Left cardiac atrium (tissue), 4 donors: Measurements from ENCODE around the gene KIAA1217. TPM values are rescaled to one million over a fixed set of nuclear protein-coding genes. Genes with fewer than 3 reads are reported as not detected.
"Not testable (repeated sequence)": the region's sequence is repeated elsewhere in the genome, so short reads cannot be mapped to it uniquely, and the experiment has no call there.

ENCODE experiments used
- ATAC-seq, 2 donors: fragments of 200-7000 bp; cut with Tn5 transposase; one replicate each; pipeline ENCODE4 v1.9.1; 2020; ENCODE audit warnings: mild to moderate bottlenecking in 2 of 2, moderate library complexity in 2 of 2
- DNase-seq: peaks from one replicate; pipeline ENCODE4 v3.0.0-alpha.2; 2020
- intact Hi-C, 2 donors: fragments of 100-400 bp; cut with DNase I; formaldehyde crosslinking; loops; one replicate each; pipeline versions ENCODE4 v1.14.1 to v1.15.1; 2022 to 2023
- total RNA-seq, 2 donors: library from RNA; stranded (reverse); fragmentation: NEBNext Ultra II Directional; extraction: Animal tissue kit (Norgen Biotek cat#: 25700); gene quantifications; one replicate each; pipeline ENCODE4 v1.2.1, GENCODE V29; 2021
- donor health status: DM: no; HTN: yes; CAD: no.
- donor health status: DM: no; HTN: yes; CAD: no; lungs with severe emphysema.
- donor health status: DM: yes; HTN: yes; CAD: no.
- donor health status: Dilated cardiomyopathy.

Gene KIAA1217
- total RNA-seq, 2 donors from 2014 or later, result 19.5 to 32.6 TPM

DNA sequence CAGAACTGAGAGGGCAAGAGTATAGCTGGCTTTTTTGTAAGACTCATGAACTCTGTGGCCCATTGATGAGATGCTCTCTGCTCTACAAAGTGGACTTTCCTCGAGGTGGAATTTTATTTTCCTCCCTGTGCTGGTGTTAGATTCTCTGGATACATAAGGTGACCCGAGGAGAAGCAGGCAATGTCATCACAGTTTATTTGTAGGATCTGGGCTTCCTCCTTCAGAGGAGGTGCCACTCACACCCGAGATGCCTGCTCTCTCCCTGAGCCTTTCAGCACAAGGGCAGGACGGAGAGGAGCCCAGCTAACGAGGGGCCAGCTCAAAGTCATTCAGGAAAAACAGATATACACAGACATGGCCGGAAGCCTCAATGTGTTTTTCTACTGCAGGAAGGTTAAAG is 103.0 kb downstream of the KIAA1217 start:
- intact Hi-C loops, result no loop called here
- ATAC-seq (no peak), DNase-seq (no peak)

DNA sequence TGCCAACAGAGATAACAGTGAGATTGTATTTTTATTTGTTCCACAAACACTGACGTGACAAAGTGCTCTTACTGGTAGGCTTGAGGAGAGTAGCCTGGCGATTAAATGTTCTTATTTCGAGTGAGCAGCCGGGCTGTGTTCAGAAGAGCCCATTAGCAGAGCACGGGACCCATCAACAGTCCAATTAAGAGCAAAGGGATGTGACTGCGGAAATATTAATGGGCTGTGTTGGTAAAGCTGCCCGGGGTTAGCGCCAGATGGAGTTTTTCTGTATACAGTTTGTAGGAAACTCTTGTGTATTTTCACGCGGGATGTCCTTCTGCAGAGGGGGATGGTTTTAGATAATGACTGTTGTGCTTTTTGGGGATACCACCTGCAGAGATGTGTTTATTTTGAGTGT is 104.3 kb downstream of the KIAA1217 start:
- ATAC-seq, result no peak
- intact Hi-C loops, result no loop called here
- DNase-seq, result no peak

DNA sequence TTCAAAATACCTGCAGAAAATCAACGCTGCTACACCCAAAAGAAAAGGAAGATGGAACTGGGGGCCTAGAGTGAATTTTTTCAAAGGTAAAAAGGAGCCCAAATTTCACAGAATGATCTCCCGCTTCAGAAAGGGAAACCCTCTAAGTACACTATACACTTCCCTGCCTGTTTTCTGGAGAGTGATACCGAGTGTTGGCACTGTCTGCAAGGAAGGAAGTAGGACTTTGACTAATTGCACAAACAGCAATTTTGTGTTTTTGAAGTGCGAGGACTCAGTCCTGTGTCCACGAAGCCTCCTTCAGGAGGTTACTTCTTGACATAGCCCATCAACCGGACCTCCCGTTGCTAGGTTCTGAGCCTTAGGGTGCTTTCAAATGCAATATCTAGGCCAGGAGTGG is 106.3 kb downstream of the KIAA1217 start:
- no peak for ATAC-seq

DNA sequence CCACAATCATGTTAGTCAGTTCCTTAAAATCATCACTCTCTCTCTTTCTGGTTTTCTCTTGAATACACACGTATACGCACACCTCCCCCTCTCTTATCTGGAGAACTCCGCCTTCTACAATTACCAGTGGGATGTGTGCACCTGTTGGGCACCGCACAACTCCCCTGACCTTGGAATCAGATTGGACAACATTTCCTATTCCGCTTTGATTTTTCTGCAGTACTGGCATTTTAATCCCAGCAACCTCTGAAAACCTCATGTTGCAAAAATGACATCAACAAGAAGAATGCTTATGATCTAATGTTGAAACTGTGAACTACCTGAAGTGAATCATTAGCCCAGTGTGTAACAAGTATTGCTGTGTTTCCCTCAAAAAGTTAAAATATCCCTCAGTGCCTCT is 109.6 kb downstream of the KIAA1217 start:
- intact Hi-C loops, result no loop called here
- no peak for DNase-seq

More for the DNA sequence above, 106.3 kb downstream of the KIAA1217 start:
- intact Hi-C loops, result no loop called here
- no peak for DNase-seq

DNA sequence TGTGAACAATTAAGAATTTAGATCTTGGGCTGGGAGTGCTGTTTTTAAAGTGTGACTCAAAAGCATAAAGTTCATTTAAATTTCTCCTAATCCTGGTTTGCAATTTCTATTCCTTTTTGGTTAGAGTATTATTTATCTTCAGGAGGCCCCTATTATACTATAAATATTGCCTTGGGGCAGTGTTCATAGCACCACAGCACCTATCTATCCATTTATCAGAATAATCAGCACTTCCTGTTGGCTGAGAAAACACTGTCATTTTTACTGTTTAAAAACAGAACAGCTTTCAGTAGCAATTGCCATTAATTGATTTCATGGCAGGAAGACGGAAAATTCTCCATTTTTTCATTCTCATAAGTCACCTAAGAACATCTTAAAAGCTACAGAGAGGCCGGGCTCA is 111.4 kb downstream of the KIAA1217 start:
- ATAC-seq (no peak), DNase-seq (no peak)
- intact Hi-C loops, result no loop called here

More for the DNA sequence above, 109.6 kb downstream of the KIAA1217 start:
- ATAC-seq, result no peak

DNA sequence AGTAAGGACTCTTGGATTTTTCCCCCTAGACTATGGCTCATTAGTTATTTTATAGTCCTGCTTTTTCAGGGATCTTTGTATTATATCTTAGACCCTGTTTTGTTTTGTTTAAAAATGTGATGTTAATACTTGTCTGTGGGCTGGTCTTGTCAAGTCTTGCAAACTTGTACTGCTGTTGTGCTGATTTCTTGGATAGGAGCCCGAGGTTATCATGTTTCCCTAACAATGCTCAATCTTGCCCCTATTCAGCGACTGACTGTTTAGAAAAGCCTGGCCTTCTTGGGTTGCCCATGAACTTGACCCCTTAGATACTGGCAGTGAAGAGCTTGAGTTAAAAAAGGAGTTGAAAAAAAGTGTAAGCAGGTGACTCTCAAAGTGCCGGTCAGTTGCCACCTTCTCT is 115.7 kb downstream of the KIAA1217 start:
- DNase-seq (no peak), ATAC-seq (no peak)
- intact Hi-C loops, result no loop called here

DNA sequence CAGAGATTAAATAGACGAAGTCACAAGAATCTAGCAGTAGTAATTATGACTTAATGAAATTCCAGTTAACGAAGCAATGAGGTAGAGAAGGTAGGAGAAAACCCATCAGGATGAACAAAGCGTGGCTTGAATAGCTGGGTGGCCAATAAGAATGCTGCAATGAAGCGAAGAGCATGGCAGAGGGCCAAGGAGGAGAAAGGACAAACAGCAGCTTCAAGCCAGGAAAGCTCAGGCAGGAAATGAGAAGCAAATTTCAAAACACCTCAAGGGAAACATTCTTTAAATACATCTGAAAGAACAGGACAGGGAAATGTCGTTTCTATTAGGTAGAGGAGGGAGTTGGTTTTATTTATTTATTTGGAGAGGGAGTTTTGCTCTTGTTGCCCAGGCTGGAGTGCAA is 122.5 kb downstream of the KIAA1217 start:
- peak; percentile 58 for DNase-seq
- peak; percentile 40 to 78 for ATAC-seq
- intact Hi-C loops, result no loop called here

DNA sequence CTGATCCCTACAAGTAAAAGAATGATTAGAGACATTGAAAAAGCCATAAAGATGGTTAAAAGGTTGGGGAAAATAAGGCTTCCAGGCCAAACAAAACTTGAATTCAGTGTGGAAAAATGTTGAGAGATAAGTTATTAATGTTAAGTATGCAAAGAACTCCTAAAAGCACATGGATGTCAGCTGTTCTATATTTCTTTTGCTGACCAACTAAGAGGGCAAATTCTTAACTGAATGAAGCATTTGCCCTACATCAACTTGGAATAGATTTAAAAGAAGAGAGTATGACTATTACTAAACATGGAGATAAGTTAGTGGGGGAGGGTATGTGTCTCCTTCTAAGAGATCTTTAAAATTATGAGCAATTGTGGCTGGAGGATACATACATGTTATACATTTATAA is 124.8 kb downstream of the KIAA1217 start:
- peak in 1 of 2 donors; percentile 45 for ATAC-seq
- no peak for DNase-seq
- intact Hi-C loops, result no loop called here

DNA sequence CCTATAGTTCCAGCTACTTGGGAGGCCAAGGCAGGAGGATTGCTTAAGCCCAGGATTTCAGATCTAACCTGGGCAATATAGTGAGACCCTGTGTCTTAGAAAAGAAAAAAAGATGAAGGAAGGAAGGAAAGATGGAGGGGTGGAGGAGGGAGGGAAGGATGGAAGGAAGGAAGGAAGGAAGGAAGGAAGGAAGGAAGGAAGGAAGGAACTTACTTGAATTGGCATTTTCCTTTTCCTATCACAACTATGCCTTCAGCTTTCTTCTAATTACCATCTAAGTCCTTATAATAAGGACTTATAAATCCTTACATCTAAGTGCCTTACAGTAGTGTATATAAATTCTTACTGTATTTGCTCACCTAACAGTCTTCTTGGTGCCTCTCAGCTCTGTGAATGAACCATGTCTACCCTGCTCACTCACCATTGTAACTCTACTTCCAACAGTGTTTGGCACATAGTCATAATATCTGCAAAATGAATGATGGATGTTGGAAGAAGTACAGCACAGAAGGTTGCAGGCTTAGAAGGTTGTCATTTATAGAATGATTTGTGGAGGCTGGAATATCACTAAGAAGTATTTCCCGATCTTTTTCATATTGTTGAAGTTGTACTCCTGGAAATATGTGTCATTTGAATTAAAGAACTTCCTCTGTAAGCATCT is 125.5 kb downstream of the KIAA1217 start:
- intact Hi-C loops, result no loop called here
- no peak for DNase-seq
- ATAC-seq, result no peak

DNA sequence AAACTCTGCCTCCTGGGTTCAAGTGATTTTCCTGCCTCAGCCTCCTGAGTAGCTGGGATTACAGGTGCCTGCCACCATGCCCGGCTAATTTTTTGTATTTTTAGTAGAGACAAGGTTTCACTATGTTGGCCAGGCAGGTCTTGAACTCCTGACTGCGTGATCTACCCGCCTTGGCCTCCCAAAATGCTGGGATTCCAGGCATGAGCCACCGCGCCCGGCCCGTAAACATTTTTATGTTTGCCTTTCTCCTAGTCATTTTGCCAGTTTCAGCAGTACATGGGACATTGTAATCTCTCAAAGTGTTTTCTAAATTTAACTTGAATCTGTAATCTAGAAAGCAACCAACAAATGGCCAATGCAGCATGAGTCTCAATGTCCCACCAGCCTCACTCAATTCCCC is 128.8 kb downstream of the KIAA1217 start:
- intact Hi-C loops, DNase-seq, ATAC-seq: not testable (repeated sequence)

DNA sequence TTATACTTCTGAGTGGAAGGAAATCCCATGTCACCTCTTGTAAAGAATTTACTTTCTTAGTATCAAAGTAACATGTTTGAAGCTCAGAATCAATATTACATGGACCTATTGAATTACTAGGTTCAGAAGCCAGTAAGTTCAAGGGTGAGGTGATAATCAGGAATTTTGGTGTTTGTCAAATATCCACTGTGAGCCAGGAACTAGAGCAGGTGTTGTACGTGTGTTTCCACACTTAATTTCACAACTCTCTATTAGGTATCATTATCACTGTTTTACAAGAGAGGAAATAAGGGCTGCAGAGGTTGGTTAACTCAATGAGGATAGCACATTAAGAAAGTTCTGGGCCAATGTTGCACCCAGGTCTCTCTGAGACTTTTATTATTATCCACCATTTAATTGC is 130.4 kb downstream of the KIAA1217 start:
- intact Hi-C loops, result no loop called here
- ATAC-seq (no peak), DNase-seq (no peak)

DNA sequence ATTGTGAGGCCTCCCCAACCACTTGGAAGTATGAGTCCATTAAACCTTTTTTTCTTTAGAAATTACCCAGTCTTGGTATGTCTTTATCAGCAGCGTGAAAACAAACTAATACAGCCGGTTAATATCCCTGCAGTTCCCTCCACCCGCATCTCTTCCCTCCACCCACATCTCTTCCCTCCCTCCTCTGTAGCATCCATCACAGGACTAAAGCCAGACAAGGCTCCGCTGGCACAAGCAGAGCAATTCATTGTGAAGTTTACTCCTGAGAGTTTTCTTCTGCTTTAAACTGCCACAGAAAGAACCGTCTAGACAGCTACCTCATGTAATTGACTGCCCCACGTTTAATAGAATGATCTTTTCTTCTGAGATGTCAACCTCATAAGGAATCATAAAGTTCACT is 131.5 kb downstream of the KIAA1217 start:
- DNase-seq (no peak), ATAC-seq (peak in 1 of 2 donors; percentile 38)
- intact Hi-C loops, result no loop called here

DNA sequence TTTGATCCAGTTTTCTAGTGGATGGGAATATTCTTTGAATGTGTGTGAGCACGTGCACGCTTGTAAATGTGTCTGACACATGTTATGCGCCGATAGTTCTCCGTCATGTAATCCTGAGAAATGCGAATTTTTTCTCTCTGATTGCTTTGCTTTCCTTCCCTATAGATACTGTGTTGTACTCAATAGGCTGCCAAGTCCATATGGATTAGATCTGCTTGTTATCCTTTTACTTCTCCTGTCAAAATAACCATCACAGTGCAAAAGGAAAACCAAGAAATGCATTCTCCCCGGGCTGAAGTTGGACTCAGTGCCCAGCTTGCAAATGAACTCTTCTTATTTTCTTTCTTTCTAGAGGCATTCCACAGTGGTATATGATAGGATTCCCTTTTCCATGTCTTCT is 131.9 kb downstream of the KIAA1217 start:
- DNase-seq, result no peak
- ATAC-seq, result no peak
- intact Hi-C loops, result no loop called here

DNA sequence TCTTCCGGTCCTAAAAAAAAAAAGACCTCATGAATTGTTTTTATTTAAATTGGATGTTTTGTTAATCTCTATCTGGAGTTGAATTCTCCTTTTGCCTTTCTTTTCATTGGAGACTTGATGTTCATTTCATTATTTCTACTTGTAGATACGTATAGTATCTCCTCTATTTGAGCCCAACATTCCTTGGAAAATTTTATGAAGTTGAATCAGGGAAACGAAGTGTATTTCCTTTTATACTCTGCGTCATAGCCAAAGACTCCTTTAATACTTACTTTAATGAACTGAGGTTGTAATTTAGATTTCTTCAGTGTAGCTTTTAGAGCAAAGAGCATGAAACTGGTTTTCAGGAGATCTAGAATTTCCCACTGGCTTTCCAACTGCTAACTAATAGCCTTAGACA is 132.4 kb downstream of the KIAA1217 start:
- no peak for DNase-seq
- ATAC-seq, result no peak
- intact Hi-C loops, result no loop called here

DNA sequence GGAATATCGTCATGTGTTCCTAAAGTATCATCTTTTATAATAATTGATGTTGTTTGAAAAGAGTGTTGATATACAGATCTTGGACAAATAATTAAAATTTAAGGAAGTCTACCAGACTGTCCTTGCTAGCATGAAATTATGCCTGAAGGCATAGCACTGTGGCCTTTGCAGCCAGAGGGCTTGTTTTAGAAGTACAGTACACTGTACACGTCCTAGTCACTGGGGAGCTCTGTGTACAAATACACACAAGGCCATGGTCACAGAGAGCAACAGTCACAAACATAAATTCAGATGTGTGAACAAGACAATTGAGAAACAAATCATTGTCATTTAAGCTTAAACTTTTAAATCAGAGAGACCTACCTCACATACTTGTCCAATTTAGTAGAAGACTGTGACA is 133.0 kb downstream of the KIAA1217 start:
- DNase-seq, result no peak
- intact Hi-C loops, result no loop called here
- peak in 1 of 2 donors; percentile 28 for ATAC-seq

DNA sequence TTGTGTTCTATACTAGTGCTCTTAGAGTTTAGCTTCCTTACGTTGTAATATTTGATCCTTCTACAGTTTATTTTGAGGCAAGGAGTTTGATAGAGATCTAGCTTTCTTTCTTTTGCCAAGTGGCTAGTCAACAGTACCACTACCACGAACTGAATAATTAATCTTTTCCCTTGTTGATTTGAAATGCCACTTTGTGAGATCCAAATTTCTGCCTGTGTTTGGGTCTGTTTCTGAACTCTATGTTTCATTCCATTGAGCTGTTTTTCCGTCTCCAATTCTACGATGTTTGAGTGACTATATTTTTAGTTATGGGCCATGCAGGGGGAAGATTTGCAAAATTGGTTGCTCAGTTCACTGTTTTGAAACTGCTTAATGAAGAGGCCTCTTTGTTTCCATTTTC is 134.7 kb downstream of the KIAA1217 start:
- no peak for DNase-seq
- intact Hi-C loops, result no loop called here
- no peak for ATAC-seq

DNA sequence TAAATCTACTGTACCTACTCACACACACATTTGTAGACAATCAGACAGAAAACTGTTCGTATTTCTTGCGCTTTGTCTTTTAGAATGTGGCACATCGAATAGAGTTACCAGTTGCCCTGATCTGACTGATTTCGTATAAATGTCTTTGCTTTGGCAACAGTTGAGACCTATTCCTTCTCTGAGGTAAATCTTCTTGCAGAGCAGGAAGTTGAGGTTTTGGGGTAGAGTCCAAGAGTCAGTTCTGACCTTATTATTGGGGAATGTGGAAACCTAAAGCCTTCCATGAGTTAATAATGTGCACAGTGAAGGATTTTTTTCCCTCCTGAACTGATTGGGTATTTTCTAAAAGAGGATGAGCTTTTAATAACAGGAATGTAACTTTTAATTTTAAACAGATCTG is 135.3 kb downstream of the KIAA1217 start:
- ATAC-seq, result peak in 1 of 2 donors; percentile 65
- intact Hi-C loops, result no loop called here

DNA sequence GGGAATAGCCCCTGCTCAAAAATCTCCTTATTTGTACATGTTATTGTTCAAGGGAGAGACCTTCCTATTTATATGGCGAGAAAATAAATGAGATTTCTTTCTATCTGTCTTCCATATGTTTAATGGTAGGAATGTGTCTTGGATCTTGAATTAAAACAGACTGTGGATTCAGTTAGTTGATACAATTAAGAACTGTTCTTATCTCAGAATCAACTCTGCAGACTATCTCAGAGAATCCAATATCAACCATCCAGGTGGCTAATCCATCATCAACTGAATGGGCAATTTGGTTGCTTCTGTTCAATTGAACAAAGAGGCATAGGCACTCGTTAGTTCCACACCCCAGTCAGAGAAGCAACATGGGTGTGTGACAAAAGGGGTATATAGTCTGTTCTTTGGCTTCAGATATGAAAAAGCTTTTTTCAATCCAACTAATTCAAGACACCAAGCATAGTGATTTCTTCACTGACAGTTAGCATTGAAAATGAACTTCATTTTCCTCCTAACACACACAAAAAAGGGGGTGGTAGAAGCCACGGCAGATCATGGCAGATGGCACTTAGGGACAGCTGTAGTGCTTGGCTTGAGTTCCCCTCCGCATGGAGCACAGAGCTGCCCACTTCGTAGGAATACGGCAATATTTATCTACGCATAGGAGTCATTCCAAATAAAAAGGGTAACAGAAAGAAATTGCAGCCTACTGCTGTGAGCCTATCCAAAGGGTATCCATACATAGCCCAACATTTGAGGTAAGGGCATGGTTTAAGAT is 135.9 kb downstream of the KIAA1217 start:
- DNase-seq, result no peak
- intact Hi-C loops, result no loop called here
- no peak for ATAC-seq

More for the DNA sequence above, 135.3 kb downstream of the KIAA1217 start:
- DNase-seq, result no peak

DNA sequence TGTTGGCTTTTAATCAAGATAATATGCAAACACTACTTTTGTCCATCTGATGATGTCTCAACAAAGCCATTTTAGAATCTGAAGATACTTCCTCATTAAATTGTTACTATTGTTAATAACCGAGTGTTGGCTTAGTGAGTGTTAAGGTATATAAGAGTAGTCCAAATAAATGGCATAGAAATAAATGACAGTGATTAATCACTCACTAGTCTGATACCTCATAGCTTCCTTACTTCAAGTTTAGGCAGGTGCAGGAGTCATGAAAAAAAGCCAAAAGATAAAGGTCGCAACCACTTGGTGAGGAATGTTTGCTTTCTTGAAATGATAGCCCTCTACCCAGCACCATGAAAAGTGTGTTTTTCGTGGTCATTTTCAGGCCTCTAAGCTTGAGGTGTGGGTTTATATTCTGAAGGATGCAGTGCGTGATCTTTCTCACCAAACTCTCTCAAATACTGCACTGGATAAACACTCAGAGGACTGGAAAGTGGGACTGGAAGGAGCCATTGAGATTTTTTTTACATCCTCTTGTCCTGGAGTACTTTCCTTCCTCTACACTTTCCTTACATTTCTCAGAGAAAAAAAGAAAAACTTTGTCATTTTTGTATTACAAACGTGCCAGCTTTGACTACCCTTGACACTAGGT is 138.1 kb downstream of the KIAA1217 start:
- ATAC-seq, result no peak
- intact Hi-C loops, result no loop called here
- DNase-seq, result no peak

DNA sequence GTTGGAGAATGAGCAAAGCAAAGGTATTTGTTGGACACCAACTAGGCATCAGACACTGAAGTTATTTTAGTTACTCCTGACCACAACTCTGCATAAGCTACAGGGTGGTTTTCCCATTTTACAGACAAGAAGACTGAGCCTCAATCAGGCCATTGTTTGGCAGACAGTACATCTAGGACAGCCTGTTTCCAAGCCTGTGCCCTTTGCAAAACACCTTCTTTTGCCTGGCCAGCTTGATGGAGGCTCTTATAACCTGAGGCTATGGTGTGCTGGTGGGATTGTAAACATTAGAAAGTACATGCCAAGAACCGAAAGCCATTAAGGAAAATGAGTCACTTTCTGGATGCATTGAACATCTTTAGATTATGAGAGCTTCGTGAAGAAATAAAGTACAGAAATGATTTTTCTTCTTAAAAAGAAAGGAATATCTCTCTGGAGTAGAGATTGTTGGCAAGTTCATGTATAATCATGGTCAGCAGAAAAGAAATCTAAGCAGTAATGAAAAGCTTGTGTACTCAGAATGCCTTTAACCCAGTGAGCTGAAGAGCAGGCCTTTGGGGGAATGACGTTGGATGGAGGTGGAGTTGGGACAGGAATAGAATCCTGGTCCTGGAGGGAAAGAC is 140.6 kb downstream of the KIAA1217 start:
- ATAC-seq (peak in 1 of 2 donors; percentile 74), DNase-seq (no peak)
- intact Hi-C loops, result loop anchor here in 1 of 2 donors (10.0 kb wide), 1 partner anchor 135 kb away; no protein-coding TSS in a partner anchor
